Activated CD4-positive, alpha-beta T cell treated with anti-CD3 and anti-CD28 coated beads, Interleukin-2, amount 50 U/mL, for 48 hours (primary cell): ENCODE data around the gene CELF4.
"Not testable (repeated sequence)": the region's sequence is repeated elsewhere in the genome, so short reads cannot be mapped to it uniquely, and the experiment has no call there.

ENCODE experiments used
- DNase-seq, 2 experiments: peaks; one replicate each; pipeline ENCODE4 v3.0.0-alpha.2; 2020

The CELF4 gene

GRCh38 chr18:37385846-37386778 is 179.5 kb downstream of the CELF4 start:
- DNase-seq = no peak

GRCh38 chr18:37383846-37384595 is 181.6 kb downstream of the CELF4 start:
- no peak for DNase-seq

GRCh38 chr18:37383036-37383785 is 182.4 kb downstream of the CELF4 start:
- DNase-seq = no peak

GRCh38 chr18:37381554-37381953 is 184.0 kb downstream of the CELF4 start:
- no peak for DNase-seq

- DNase-seq = no peak
These were observed 185.0 kb downstream of the CELF4 start for GRCh38 chr18:37380546-37381110.

- no peak for DNase-seq
These were observed 187.1 kb downstream of the CELF4 start for GRCh38 chr18:37378336-37379010.

GRCh38 chr18:37375181-37375580 is 190.4 kb downstream of the CELF4 start:
- no peak for DNase-seq

- DNase-seq = no peak
These were observed 197.3 kb downstream of the CELF4 start for GRCh38 chr18:37368110-37368954.

- DNase-seq = no peak
These were observed 201.4 kb downstream of the CELF4 start for GRCh38 chr18:37364237-37364636.

- no peak for DNase-seq
These were observed 203.3 kb downstream of the CELF4 start for GRCh38 chr18:37362158-37362890.

- DNase-seq = no peak
These were observed 204.1 kb downstream of the CELF4 start for GRCh38 chr18:37361335-37362157.

GRCh38 chr18:37358061-37358460 is 207.5 kb downstream of the CELF4 start:
- not testable (repeated sequence) for DNase-seq

- DNase-seq = no peak
These were observed 209.8 kb downstream of the CELF4 start for GRCh38 chr18:37355772-37356171.

- DNase-seq = no peak
These were observed 214.5 kb downstream of the CELF4 start for GRCh38 chr18:37351110-37351509.

GRCh38 chr18:37348729-37349128 is 216.9 kb downstream of the CELF4 start:
- DNase-seq = no peak

- DNase-seq = no peak
These were observed 219.6 kb downstream of the CELF4 start for GRCh38 chr18:37346048-37346447.

- DNase-seq = no peak
These were observed 222.1 kb downstream of the CELF4 start for GRCh38 chr18:37343542-37343851.

GRCh38 chr18:37341473-37342086 is 224.0 kb downstream of the CELF4 start:
- no peak for DNase-seq

- DNase-seq = no peak
These were observed 224.6 kb downstream of the CELF4 start for GRCh38 chr18:37341016-37341415.
